Suprapubic skin (tissue), 3 donors: ENCODE measurements around the gene CHEK1.

Experiments
- POLR2A ChIP-seq, 2 donors: fragments of 450-650 bp; IDR thresholded peaks; one replicate each; pipeline ENCODE4 v1.6.1; 2017; ENCODE audit warnings: antibody characterized with exemption in 2 of 2, mild to moderate bottlenecking in 2 of 2, moderate library complexity in 2 of 2
- TF ChIP-seq, protein P1 (sequence below), 2 donors: fragments of 200-600 bp in 1 of 2; fragments of 450-650 bp in 1 of 2; sonication (generic) in 1 of 2; IDR thresholded peaks; one replicate each; pipeline ENCODE4 v1.5.1; 2016 to 2019; ENCODE audit warnings: antibody characterized with exemption in 2 of 2, mild to moderate bottlenecking in 1 of 2, moderate library complexity in 1 of 2

DNA sequence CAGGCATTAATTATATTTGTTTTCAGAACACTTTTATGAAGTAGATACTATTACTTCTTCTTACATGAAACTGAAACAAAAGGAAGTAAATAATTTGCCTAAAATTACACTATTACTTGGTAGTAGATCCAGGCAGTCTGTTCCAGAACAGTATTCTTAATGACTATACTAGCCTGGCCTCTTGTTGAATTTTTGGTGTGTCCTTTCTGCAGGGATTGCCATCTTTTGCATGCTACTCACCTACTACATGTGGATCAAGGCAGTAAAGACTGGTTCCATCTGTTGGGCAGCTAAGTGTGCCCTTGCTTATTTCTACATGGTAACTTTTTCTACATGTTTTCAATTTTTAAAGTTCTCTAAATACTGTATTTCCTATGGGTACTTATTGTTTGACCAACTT lies 19.5 kb upstream of the CHEK1 start:
- TF ChIP-seq, protein P1, sequence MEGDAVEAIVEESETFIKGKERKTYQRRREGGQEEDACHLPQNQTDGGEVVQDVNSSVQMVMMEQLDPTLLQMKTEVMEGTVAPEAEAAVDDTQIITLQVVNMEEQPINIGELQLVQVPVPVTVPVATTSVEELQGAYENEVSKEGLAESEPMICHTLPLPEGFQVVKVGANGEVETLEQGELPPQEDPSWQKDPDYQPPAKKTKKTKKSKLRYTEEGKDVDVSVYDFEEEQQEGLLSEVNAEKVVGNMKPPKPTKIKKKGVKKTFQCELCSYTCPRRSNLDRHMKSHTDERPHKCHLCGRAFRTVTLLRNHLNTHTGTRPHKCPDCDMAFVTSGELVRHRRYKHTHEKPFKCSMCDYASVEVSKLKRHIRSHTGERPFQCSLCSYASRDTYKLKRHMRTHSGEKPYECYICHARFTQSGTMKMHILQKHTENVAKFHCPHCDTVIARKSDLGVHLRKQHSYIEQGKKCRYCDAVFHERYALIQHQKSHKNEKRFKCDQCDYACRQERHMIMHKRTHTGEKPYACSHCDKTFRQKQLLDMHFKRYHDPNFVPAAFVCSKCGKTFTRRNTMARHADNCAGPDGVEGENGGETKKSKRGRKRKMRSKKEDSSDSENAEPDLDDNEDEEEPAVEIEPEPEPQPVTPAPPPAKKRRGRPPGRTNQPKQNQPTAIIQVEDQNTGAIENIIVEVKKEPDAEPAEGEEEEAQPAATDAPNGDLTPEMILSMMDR (IDR thresholded peaks at IDR 0.05) = no peak
- no peak for TF ChIP-seq POLR2A (IDR thresholded peaks at IDR 0.05)
